ENCODE data around the gene IFNA10.
"Not testable (repeated sequence)": the region's sequence is repeated elsewhere in the genome, so short reads cannot be mapped to it uniquely, and the experiment has no call there.

Gene IFNA10

DNA sequence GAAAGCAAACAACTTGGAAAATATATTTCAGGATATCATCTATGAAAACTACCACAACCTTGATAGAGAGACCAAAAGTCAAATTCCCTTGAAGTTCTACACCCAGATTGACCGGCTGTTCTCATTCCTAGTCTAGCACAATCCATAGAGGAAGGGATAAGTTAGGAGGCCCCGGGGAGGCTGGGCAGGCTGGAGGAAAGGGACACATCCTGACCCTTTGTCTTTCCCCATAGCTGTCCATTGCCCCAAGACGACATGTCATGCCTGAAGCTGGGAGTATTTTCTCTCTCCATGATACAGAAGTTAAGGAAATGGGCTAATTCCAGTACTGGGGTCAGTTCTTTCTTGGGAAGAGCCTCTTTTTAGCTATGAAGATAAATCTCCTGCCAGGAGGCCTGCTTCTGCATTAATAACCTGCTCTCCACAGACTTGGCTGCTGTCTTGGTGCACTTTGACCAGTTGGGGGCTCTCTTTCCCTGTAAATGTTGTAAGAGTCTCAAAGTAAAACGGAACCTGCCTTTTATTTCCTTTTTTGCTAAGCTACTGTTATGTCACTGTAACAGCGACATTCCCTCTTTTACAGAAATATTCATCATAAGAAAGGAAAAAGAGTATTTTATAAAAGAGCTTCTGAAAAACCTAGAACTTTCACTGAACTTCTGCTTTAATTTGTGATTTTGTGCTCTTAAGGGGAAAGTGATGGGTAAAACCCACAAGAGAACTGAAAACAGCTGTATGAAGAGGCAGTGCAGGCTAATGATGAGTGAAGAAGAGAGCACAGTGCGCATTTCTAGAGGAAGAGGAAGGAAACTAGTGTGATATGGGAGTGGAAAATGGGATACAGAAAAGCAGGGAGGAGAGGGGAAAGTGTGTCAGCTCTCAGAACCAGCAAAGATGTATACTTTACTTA lies 11.8 kb downstream of the IFNA10 start:
- DNase-seq (ENCODE audit: low read depth) = not testable (repeated sequence)

DNA sequence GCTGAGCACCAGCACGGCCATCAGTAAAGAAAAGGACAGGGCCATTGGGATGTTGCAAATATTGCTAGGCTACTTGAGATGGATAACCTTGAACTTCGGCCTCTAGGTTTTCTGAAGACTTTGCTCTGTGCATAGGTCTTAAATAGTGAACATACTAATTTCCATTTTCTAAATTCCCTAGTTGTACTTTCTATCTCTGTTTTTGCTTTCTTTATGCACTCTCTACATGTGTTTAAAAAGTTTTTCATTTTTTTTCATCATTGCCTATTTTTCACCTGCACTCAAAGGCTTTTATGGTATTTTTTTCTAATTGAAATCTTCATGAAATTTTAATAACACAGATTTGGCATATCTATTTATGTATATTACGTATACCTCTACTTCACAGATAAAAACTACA lies 19.5 kb downstream of the IFNA10 start, which contains the start of gene IFNA4:
Gene IFNA4 (minus strand): TSS at position 101 of the 400 bp plus-strand sequence. CDS start 56 bp downstream, at position 45.
- DNase-seq (ENCODE audit: low read depth) = not testable (repeated sequence)

DNA sequence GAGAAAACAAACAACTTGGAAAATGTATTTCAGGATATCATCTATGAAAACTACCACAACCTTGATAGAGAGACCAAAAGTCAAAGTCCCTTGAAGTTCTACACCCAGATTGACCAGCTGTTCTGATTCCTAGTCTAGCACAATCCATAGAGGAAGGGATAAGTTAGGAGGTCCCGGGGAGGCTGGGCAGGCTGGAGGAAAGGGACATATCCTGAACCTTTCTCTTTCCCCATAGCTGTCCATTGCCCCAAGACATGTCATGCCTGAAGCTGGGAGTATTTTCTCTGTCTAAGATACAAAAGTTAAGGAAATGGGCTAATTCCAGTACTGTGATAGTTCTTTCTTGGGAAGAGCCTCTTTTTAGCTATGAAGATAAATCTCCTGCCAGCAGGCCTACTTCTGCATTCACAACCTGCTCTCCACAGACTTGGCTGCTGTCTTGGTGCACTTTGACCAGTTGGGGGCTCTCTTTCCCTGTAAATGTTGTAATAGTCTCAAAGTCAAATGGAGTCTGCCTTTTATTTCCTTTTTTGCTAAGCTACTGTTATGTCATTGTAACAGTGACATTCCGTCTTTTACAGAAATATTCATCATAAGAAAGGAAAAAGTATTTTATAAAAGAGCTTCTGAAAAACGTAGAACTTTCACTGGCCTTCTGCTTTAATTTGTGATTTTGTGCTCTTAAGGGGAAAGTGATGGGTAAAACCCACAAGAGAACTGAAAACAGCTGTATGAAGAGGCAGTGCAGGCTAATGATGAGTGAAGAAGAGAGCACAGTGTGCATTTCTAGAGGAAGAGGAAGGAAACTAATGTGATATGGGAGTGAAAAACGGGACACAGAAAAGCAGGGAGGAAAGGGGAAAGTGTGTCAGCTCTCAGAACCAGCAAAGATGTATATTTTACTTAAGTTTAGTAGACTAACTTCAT lies 23.9 kb downstream of the IFNA10 start:
- not testable (repeated sequence) for DNase-seq (ENCODE audit: low read depth)

DNA sequence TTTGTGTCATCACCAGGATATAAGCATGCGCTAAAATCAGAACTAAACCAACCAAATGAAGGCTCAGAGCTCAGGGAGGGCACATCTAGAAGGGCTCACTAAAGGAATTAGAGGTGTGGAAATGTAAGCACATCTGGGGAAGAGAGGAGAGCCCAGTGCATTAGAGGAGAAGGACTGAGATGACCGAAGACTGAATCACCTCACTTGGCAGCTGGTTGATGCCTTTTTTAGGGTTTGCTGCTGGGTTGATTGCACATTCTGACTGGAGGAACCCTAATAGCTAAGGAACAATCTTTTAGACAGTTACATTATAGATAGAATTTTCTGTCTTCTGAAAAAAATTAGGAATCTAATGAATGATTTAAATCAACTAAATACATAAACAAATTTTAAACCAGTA lies 32.3 kb downstream of the IFNA10 start:
- DNase-seq (ENCODE audit: low read depth) = no peak

DNA sequence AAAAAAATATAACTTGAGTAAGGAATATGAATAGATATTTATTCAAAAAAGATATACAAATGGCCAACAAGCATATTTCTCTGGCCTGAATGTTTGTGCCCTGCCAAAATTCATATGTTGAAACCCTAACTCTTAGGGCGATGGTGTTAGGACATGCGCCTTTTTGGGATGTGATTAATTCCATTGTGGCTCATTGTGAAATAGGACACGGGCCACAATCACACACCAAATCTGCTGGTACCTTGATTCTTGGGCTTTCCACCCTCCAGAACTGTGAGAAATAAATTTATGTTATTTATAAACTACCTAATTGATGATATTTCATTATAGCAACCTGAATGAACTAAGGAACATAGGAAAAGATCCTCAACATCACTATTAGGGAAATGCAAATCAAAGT lies 34.8 kb downstream of the IFNA10 start:
- DNase-seq (ENCODE audit: low read depth) = no peak

DNA sequence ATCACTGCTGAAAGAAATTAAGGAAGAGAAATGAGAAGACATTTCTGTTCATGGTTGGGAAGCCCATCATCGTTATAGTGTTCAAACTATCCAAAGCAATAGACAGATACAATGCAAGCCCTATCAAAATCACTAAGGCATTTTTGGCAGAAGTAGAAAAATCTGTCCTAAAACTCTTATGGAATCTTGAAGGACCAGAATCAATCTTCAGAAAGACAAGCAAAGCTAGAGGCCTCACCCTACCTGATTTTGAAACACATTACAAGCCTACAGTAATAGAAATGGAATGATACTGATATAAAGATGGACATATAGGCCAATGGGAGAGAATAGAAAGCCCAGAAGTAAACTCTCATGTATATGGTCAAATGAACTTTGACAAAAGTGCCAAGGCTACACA lies 35.6 kb downstream of the IFNA10 start:
- no peak for DNase-seq (ENCODE audit: low read depth)

DNA sequence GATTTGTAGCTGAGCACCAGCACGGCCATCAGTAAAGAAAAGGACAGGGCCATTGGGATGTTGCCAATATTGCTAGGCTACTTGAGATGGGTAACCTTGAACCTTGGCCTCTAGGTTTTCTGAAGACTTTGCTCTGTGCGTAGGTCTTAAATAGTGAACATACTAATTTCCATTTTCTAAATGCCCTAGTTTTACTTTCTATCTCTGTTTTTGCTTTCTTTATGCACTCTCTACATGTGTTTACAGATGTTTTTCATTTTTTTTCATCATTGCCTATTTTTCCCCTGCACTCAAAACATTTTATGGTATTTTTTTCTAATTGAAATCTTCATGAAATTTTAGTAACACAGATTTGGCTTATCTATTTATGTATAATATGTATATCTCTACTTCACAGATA lies 40.4 kb downstream of the IFNA10 start, which contains the start of gene IFNA21:
Gene IFNA21 (minus strand): TSS at position 101 of the 400 bp plus-strand sequence. CDS start 48 bp downstream, at position 53.
- DNase-seq (ENCODE audit: low read depth) = not testable (repeated sequence)

DNA sequence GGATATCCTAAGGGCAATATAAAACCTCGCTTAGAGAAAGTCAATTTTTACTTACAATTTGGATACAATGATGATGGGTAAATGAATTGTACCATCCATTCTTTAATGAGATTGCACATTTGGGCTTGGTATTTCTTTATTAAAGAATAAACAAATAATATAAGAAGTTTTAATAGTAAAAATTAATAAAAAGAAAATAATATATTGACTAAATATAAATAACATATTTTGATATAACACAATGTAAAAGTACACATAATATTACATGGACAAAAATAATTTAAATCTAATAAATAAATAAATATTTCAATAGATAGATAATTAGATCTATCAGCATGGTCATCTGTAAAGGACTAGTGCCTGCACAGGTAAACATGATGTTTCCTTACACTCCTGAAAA lies 41.4 kb downstream of the IFNA10 start:
- DNase-seq (ENCODE audit: low read depth) = no peak

DNA sequence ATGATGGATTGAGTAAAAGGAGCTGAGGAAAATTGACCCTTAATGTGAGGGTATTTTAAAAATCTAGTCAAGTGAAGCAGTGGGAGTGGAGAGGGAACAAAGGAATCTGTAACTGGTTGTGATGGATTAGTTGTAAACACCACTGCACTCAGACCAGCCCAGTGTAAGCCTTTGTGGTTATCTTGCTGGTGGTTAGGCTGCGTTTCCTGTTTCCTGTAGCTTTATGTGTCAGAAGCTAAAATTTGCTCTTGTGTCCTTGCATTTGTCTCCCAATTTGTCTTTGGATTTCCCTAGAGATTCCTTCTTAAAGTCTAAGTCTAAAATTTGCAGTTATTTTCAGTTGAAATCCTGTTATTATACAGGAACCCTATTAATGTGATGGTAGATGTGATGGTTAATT lies 46.8 kb downstream of the IFNA10 start:
- no peak for DNase-seq (ENCODE audit: low read depth)

Data from fibroblast of the conjunctiva (primary cell).